GM08714 (cell line): ENCODE data around the gene ACP7.

ENCODE experiments used
- H3K4me3 ChIP-seq: fragments of 200-500 bp; sonication (Bioruptor generic); 2 replicates; pipeline ENCODE4 v1.5.1; 2014; ENCODE audit warnings: mild to moderate bottlenecking, low read length, inconsistent platforms
- ZNF274 ChIP-seq: IDR thresholded peaks from 2 replicates; pipeline ENCODE4 v1.6.1; 2012; ENCODE audit warnings: mild to moderate bottlenecking, low read depth, low read length

ACP7 gene

GRCh38 chr19:39150235-39150634, 66.1 kb downstream of the ACP7 start:
- no peak overlapping the region for H3K4me3 ChIP-seq
- TF ChIP-seq ZNF274: no peak

GRCh38 chr19:39150807-39151600, 66.8 kb downstream of the ACP7 start:
- no peak for TF ChIP-seq ZNF274
- H3K4me3 ChIP-seq: no peak overlapping the region

GRCh38 chr19:39152066-39152465, 67.9 kb downstream of the ACP7 start:
- H3K4me3 ChIP-seq: no peak overlapping the region
- TF ChIP-seq ZNF274: no peak

DNA sequence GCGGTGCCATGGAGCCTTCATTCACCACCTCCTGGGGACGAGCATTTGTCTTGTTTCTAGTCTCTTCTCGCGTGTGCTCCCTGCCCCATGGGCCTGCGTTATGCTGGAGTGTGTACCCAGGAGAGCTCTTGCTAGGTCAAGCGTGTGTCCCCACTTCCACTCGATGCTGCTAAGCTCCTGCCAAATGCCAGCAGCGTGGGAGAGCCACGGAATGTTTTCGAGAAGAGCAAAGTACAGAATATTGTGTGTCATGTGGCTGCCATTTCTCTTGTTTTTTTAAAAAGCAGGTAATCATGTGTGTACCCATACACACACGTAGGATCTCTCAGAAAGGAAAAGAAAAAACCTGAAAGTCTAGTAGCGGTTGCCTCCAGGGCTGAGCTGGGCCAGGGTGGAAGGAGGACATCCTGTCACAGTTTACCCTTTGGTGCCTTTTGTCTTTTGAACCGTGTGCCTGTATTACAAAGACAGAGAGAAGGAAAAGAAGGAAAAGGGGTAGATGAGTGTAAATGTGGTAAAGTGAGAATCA, 70.0 kb downstream of the ACP7 start:
- TF ChIP-seq ZNF274: no peak
- H3K4me3 ChIP-seq: no peak overlapping the region

- no peak overlapping the region for H3K4me3 ChIP-seq
- TF ChIP-seq ZNF274: no peak
Observed at GRCh38 chr19:39154629-39155100, 70.5 kb downstream of the ACP7 start.

GRCh38 chr19:39155114-39155700, 71.0 kb downstream of the ACP7 start:
- no peak for TF ChIP-seq ZNF274
- H3K4me3 ChIP-seq: no peak overlapping the region

GRCh38 chr19:39155741-39156140, 71.6 kb downstream of the ACP7 start:
- H3K4me3 ChIP-seq: no peak overlapping the region
- TF ChIP-seq ZNF274: no peak

DNA sequence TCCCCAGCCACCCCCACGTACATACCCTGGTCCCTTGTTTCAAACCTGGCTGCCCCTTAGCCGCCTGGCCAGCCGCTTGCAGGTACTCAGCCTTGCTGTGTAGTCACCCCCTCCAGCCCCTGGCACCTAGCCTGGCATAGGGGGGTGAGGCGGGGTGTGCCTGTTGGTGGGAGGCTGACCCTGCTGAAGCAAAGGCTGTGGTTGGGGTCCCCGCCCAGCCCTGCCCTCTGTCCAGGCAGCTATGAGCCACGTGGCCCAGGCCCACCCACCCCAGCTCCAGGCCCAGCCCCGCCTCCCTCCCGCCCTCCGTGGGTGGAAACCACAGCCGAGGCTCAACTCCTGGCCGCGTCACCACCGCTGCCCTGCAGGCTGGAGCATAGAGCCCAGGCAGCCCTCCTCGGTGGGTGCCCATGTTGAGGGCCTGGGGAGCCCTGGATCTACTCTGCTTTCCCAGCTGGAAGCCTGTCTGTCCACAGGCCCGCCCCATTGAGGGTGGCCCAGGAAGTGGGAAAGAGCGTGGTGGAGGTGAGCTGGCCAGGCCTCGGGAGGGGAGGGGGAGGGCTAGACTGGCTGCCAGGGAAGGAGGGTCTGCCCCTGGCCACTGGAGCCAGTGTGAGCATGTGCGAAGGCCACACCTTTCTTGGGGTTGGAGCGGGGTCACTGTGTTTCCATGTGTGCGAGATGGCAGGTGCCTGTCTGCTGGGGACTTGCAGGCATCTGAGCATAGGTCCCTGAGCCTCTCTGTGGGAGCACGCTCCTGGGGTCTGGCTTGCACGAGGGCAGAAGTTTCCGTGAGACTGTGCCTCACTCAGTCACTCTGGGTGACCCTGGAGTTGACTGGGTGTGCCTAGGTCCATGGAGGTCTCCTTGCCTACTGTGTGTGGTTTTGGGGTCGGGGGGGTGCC, 72.4 kb downstream of the ACP7 start:
- TF ChIP-seq ZNF274: no peak
- H3K4me3 ChIP-seq: no peak overlapping the region

DNA sequence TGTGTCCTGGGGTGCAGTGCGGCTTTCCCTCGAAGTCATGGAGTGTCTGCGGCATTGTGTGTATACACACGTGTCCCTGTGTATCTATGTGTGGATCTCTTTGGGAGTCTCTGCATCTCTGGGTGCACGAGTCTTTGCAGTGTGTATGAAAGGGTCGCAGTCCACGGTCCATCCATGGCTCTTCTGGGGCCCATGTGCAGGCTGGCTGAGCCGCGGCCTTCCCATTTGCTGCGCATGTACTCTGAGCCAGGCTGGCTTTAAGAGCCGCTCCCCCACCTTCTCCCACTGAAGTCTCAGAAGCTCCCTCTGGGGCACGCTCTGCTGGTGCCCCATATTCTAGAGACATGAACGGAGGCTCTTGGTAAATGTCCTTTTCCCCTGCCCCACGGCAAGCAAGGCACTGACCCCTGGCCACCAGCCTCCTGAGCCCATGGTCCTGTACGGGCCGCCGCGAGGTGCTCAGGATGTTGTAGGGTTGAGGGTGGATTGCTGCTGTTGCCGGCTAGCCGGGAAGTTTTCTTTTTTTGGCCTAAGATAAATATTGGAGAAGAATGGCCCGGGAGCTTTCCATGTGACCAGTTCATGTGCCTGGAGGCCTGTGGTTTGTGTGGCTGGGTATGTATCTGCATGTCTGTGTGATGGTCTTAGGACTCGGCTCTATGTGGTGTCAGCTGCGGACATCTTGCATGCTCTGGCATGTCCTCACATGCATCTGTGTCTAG, 73.3 kb downstream of the ACP7 start:
- TF ChIP-seq ZNF274: no peak
- H3K4me3 ChIP-seq: no peak overlapping the region

- no peak for TF ChIP-seq ZNF274
- H3K4me3 ChIP-seq: no peak overlapping the region
Observed at GRCh38 chr19:39157997-39158389, 73.8 kb downstream of the ACP7 start.

- no peak for TF ChIP-seq ZNF274
Observed at GRCh38 chr19:39158646-39159260, 74.6 kb downstream of the ACP7 start.

DNA sequence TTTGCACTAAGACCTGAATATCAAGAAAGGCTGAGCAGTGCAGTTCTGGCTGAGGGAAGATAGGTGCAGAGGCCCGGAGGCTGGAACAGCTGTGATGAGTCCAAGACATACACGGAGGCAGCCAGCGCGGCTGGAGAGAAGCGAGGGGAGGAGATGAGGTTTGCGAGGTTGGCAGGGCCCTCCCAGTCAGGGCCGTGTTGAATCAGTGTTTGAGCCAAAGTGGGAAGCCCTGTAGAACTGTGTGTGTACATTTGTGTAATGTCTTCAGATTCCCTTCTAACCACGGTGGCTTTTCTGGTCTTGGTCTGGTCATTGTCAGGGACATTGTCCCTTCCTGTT, 76.3 kb downstream of the ACP7 start:
- no peak for TF ChIP-seq ZNF274
- H3K4me3 ChIP-seq: no peak overlapping the region

More at GRCh38 chr19:39158646-39159260, 74.6 kb downstream of the ACP7 start:
- H3K4me3 ChIP-seq: no peak overlapping the region
